ENCODE data around the gene DNAH6. TPM values are rescaled to one million over a fixed set of nuclear protein-coding genes. Genes with fewer than 3 reads are reported as not detected.

DNAH6 gene
- total RNA-seq, 1 donor from 2014 or later, result 6.3 TPM

- intact Hi-C loops (cut with DNase I), result no loop called here
- no peak for DNase-seq
- ATAC-seq, result no peak
- no peak overlapping the region for H3K27ac ChIP-seq
- no peaks in the 10 kb centered on the region for H3K27me3 ChIP-seq (ENCODE audit: low read depth)
- no peak overlapping the region for H3K4me3 ChIP-seq
- TF ChIP-seq CTCF (IDR thresholded peaks at IDR 0.05), result no peak
- H3K9me3 ChIP-seq, result no peaks in the 10 kb centered on the region
- H3K36me3 ChIP-seq, result no peaks in the 10 kb centered on the region
- no peaks in the 10 kb centered on the region for H3K4me1 ChIP-seq
Measured at GRCh38 chr2:84823229-84823628, 306.9 kb downstream of the DNAH6 start.

- H3K27me3 ChIP-seq (ENCODE audit: low read depth), result no peaks in the 10 kb centered on the region
- intact Hi-C loops (cut with DNase I), result no loop called here
- ATAC-seq (no peak), DNase-seq (no peak)
- no peak for TF ChIP-seq CTCF (IDR thresholded peaks at IDR 0.05)
- H3K4me3 ChIP-seq, result no peak overlapping the region
- no peaks in the 10 kb centered on the region for H3K4me1 ChIP-seq
- no peak overlapping the region for H3K27ac ChIP-seq
- H3K9me3 ChIP-seq, result no peaks in the 10 kb centered on the region
- no peaks in the 10 kb centered on the region for H3K36me3 ChIP-seq
Measured at GRCh38 chr2:84823788-84824187, 307.5 kb downstream of the DNAH6 start.

GRCh38 chr2:84827978-84828575 is 311.8 kb downstream of the DNAH6 start:
- H3K27ac ChIP-seq, result no peak overlapping the region
- H3K9me3 ChIP-seq, result no peaks in the 10 kb centered on the region
- ATAC-seq, result no peak
- H3K4me3 ChIP-seq, result no peak overlapping the region
- no peak for DNase-seq
- intact Hi-C loops (cut with DNase I), result no loop called here
- H3K36me3 ChIP-seq, result no peaks in the 10 kb centered on the region
- peaks cover 8% of the 10 kb centered on the region for H3K4me1 ChIP-seq
- H3K27me3 ChIP-seq (ENCODE audit: low read depth), result no peaks in the 10 kb centered on the region
- TF ChIP-seq CTCF (IDR thresholded peaks at IDR 0.05), result no peak

- intact Hi-C loops (cut with DNase I), result no loop called here
- no peak for DNase-seq
- no peak overlapping the region for H3K4me3 ChIP-seq
- peaks cover 8% of the 10 kb centered on the region for H3K4me1 ChIP-seq
- no peak overlapping the region for H3K27ac ChIP-seq
- H3K36me3 ChIP-seq, result no peaks in the 10 kb centered on the region
- no peaks in the 10 kb centered on the region for H3K9me3 ChIP-seq
- ATAC-seq, result peak in 1 of 2 donors; percentile 5
- TF ChIP-seq CTCF (IDR thresholded peaks at IDR 0.05), result no peak
- H3K27me3 ChIP-seq (ENCODE audit: low read depth), result no peaks in the 10 kb centered on the region
Measured at GRCh38 chr2:84829693-84830092, 313.4 kb downstream of the DNAH6 start.

- peak; percentile 66 to 73 for ATAC-seq
Measured at GRCh38 chr2:84830095-84830494, 313.8 kb downstream of the DNAH6 start.

More at GRCh38 chr2:84830095-84830494, 313.8 kb downstream of the DNAH6 start:
- peak; percentile 75 for DNase-seq
- H3K27me3 ChIP-seq (ENCODE audit: low read depth), result no peaks in the 10 kb centered on the region
- TF ChIP-seq CTCF (IDR thresholded peaks at IDR 0.05), result no peak
- no peak overlapping the region for H3K27ac ChIP-seq
- H3K4me1 ChIP-seq, result peaks cover 8% of the 10 kb centered on the region
- H3K9me3 ChIP-seq, result no peaks in the 10 kb centered on the region
- no peaks in the 10 kb centered on the region for H3K36me3 ChIP-seq
- intact Hi-C loops (cut with DNase I), result no loop called here
- no peak overlapping the region for H3K4me3 ChIP-seq

All from lower lobe of right lung (tissue), 2 donors.